ENCODE results near the gene RIMKLA. TPM values are rescaled to one million over a fixed set of nuclear protein-coding genes. Genes with fewer than 3 reads are reported as not detected.

RIMKLA gene
- polyA plus RNA-seq, 1 donor = 0.65 TPM

Other genes with a start within 250 kb of the RIMKLA start
- not detected for gene GUCA2B, start 227.4 kb upstream of the RIMKLA start, polyA plus RNA-seq (ENCODE audit: insufficient read length)
- not detected for gene GUCA2A, start 216.0 kb upstream of the RIMKLA start, polyA plus RNA-seq (ENCODE audit: insufficient read length)
- 58.1 TPM for gene FOXJ3, start 45.6 kb upstream of the RIMKLA start, polyA plus RNA-seq (ENCODE audit: insufficient read length)
- gene ZMYND12, start 75.2 kb downstream of the RIMKLA start, polyA plus RNA-seq (ENCODE audit: insufficient read length) = 5.1 TPM
- gene PPCS, start 75.8 kb downstream of the RIMKLA start, polyA plus RNA-seq (ENCODE audit: insufficient read length) = 80.4 TPM
- gene CCDC30, start 82.5 kb downstream of the RIMKLA start, polyA plus RNA-seq (ENCODE audit: insufficient read length) = 26.7 TPM